ENCODE data around the gene ISCA1. TPM values are rescaled to one million over a fixed set of nuclear protein-coding genes. Genes with fewer than 3 reads are reported as not detected.

The ISCA1 gene
- total RNA-seq, 1 donor from 2014 or later: 24.1 TPM

DNA sequence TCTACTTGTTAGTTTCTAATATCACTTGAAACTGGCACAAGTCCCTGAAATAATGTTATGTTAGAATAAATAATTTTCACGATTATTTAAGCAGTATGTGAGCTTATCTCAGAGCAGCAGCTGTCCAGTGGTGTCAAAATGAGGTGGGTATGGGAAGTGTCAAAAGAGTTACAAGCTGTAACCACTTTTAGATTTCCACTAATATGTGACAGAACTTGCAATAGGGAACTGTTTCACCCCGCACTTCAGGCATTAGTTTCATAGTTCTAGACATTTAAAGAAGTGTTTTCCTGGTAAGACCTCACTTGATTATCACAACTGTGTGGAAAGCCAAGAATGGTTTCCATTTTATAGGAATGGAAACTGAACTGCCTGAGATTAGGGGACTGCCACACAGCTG lies 2.9 kb upstream of the ISCA1 start:
- DNase-seq (ENCODE audit: low spot score): no peak
- Mint-ChIP-seq H3K4me1 (ENCODE audit: low read depth) (peaks cover 19% of the 10 kb centered on the region), H3K4me3 (ENCODE audit: unreplicated experiment) (no peak overlapping the region), H3K27ac (ENCODE audit: unreplicated experiment) (no peak overlapping the region), H3K9me3 (ENCODE audit: low read depth) (no peaks in the 10 kb centered on the region), H3K27me3 (ENCODE audit: low read depth) (no peaks in the 10 kb centered on the region), H3K36me3 (ENCODE audit: low read depth) (peaks cover 5% of the 10 kb centered on the region)
- TF ChIP-seq, protein P1, sequence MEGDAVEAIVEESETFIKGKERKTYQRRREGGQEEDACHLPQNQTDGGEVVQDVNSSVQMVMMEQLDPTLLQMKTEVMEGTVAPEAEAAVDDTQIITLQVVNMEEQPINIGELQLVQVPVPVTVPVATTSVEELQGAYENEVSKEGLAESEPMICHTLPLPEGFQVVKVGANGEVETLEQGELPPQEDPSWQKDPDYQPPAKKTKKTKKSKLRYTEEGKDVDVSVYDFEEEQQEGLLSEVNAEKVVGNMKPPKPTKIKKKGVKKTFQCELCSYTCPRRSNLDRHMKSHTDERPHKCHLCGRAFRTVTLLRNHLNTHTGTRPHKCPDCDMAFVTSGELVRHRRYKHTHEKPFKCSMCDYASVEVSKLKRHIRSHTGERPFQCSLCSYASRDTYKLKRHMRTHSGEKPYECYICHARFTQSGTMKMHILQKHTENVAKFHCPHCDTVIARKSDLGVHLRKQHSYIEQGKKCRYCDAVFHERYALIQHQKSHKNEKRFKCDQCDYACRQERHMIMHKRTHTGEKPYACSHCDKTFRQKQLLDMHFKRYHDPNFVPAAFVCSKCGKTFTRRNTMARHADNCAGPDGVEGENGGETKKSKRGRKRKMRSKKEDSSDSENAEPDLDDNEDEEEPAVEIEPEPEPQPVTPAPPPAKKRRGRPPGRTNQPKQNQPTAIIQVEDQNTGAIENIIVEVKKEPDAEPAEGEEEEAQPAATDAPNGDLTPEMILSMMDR (IDR thresholded peaks at IDR 0.05): no peak

DNA sequence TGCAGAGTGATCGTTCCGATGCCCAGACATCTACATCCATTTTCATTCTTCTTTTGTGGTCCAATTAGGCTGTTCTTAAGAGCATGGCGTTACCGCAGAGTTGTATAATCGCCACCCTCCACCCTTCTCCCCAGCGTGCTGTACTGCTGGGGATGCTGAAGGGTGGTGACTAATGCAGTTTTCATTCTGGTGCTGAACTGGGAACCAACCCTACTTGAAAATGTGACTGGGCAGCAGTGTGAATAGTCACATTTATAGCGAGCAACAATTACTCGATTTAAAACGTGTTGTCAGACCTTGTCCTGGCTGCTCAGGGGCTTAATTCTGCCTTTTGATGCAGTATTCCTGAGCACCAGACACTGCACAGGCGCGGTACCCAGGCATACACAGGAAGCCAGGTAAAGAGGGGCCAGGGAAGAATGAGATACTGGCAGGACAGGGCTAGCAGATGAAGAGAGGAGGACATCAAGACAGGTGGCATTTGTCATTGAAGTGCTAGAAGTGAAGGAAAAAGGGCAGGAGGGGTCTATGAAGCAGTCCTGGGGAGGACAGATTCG lies 719 bp upstream of the ISCA1 start:
- Mint-ChIP-seq H3K27me3 (ENCODE audit: low read depth) (no peaks in the 10 kb centered on the region), H3K27ac (ENCODE audit: unreplicated experiment) (peak overlapping the region; percentile 97), H3K9me3 (ENCODE audit: low read depth) (no peaks in the 10 kb centered on the region), H3K36me3 (ENCODE audit: low read depth) (peaks cover 5% of the 10 kb centered on the region), H3K4me3 (ENCODE audit: unreplicated experiment) (peak overlapping the region; percentile 83), H3K4me1 (ENCODE audit: low read depth) (peaks cover 32% of the 10 kb centered on the region)
- no peak for DNase-seq (ENCODE audit: low spot score)
- TF ChIP-seq, protein P1 (IDR thresholded peaks at IDR 0.05): no peak

DNA sequence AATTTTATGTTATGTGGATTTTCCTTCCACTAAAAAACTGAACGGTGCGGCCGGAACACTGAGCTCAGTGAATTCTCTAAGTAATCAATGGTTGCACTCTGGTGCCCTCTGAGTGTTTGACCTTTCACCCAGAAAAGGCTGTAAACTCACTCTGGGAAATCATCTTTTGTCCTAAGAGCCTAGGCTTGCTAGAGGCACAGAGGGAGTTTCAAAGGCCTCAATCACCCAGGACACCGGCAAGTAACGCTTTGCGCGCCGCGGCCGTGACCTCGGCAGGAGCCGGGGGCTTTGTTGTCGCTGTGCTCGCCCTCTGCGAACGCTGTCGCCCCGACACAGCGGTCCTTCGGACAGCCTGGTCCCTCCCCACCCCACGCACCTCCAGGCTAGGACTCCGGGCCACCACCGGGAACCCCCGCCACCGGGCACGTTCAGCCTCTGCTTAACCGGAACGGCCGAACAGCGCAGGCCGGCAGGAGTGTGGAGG lies 703 bp downstream of the ISCA1 start:
- Mint-ChIP-seq H3K27ac (ENCODE audit: unreplicated experiment) (peak overlapping the region; percentile 97), H3K4me3 (ENCODE audit: unreplicated experiment) (peak overlapping the region; percentile 83), H3K4me1 (ENCODE audit: low read depth) (peaks cover 39% of the 10 kb centered on the region), H3K27me3 (ENCODE audit: low read depth) (no peaks in the 10 kb centered on the region), H3K9me3 (ENCODE audit: low read depth) (no peaks in the 10 kb centered on the region), H3K36me3 (ENCODE audit: low read depth) (peaks cover 2% of the 10 kb centered on the region)
- TF ChIP-seq, protein P1 (IDR thresholded peaks at IDR 0.05): no peak
- peak; percentile 92 for DNase-seq (ENCODE audit: low spot score)

DNA sequence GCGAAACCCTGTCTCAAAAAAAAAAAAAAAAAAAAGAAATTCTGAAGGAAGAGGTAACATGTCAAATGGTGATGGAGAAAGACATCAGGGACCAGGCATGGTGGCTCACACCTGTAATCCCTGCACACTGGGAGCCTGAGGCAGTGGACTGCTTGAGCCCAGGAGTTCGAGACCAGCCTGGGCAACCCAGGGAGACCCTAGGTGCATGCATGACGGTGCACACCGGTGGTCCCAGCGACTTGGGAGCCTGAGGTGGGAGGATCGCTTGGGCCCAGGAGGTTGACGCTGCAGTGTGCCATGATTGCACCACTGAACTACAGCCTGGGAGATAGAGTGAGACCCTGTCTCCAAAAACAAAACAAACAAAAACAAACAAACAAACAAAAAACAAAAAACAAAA lies 1.8 kb downstream of the ISCA1 start:
- peaks cover 39% of the 10 kb centered on the region for H3K4me1 Mint-ChIP-seq (ENCODE audit: low read depth)
- TF ChIP-seq, protein P1 (IDR thresholded peaks at IDR 0.05): no peak
- DNase-seq (ENCODE audit: low spot score): no peak
- no peaks in the 10 kb centered on the region for H3K36me3 Mint-ChIP-seq (ENCODE audit: low read depth)
- peak overlapping the region; percentile 83 for H3K4me3 Mint-ChIP-seq (ENCODE audit: unreplicated experiment)
- peak overlapping the region; percentile 17 for H3K27ac Mint-ChIP-seq (ENCODE audit: unreplicated experiment)
- no peaks in the 10 kb centered on the region for H3K9me3 Mint-ChIP-seq (ENCODE audit: low read depth)
- H3K27me3 Mint-ChIP-seq (ENCODE audit: low read depth): no peaks in the 10 kb centered on the region

DNA sequence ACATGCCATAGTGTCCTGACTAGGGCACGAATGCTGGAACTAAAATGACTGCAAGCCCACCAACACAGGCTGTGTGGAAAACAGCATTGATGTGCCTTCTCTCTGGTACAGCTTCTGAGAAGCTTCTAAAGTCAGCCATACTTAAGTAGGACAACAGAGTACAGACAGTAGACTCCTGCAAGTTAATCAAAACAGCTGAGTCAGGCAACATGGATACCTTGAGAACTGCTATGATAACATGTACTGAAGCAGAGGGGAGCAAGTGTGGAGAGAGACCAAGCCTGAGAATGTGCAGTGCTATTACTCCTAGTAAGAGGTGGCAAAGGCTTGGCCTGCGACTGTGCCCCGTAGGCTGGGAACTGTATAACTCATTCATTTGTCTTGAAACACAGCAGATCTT lies 2.5 kb downstream of the ISCA1 start:
- H3K4me3 Mint-ChIP-seq (ENCODE audit: unreplicated experiment): peak overlapping the region; percentile 19

More for the DNA sequence above, 2.5 kb downstream of the ISCA1 start:
- peaks cover 39% of the 10 kb centered on the region for H3K4me1 Mint-ChIP-seq (ENCODE audit: low read depth)
- no peaks in the 10 kb centered on the region for H3K36me3 Mint-ChIP-seq (ENCODE audit: low read depth)
- TF ChIP-seq, protein P1 (IDR thresholded peaks at IDR 0.05): no peak
- no peak for DNase-seq (ENCODE audit: low spot score)
- no peaks in the 10 kb centered on the region for H3K27me3 Mint-ChIP-seq (ENCODE audit: low read depth)
- no peaks in the 10 kb centered on the region for H3K9me3 Mint-ChIP-seq (ENCODE audit: low read depth)
- H3K27ac Mint-ChIP-seq (ENCODE audit: unreplicated experiment): peak overlapping the region; percentile 18
